Choroid plexus epithelial cell (primary cell): Measurements from ENCODE around the gene CFP.

Experiments
- DNase-seq: peaks from one replicate; pipeline ENCODE4 v3.0.0-alpha.2; 2010; ENCODE audit warnings: low read depth
- H3K4me3 ChIP-seq: 2 replicates; pipeline ENCODE4 v1.5.1; 2011; ENCODE audit warnings: low read depth, mild to moderate bottlenecking, control low read depth, low read length, moderate library complexity
- TF ChIP-seq, protein P1 (sequence below): conservative IDR thresholded peaks from 2 replicates; pipeline ENCODE4 v1.5.1; 2011; ENCODE audit warnings: low read depth, mild to moderate bottlenecking, control low read depth, inconsistent platforms, low read length, moderate library complexity

CFP gene

GRCh38 chrX:47587906-47588735 is 41.6 kb downstream of the CFP start:
- TF ChIP-seq, protein P1, sequence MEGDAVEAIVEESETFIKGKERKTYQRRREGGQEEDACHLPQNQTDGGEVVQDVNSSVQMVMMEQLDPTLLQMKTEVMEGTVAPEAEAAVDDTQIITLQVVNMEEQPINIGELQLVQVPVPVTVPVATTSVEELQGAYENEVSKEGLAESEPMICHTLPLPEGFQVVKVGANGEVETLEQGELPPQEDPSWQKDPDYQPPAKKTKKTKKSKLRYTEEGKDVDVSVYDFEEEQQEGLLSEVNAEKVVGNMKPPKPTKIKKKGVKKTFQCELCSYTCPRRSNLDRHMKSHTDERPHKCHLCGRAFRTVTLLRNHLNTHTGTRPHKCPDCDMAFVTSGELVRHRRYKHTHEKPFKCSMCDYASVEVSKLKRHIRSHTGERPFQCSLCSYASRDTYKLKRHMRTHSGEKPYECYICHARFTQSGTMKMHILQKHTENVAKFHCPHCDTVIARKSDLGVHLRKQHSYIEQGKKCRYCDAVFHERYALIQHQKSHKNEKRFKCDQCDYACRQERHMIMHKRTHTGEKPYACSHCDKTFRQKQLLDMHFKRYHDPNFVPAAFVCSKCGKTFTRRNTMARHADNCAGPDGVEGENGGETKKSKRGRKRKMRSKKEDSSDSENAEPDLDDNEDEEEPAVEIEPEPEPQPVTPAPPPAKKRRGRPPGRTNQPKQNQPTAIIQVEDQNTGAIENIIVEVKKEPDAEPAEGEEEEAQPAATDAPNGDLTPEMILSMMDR: no peak
- no peak overlapping the region for H3K4me3 ChIP-seq
- DNase-seq: no peak

DNA sequence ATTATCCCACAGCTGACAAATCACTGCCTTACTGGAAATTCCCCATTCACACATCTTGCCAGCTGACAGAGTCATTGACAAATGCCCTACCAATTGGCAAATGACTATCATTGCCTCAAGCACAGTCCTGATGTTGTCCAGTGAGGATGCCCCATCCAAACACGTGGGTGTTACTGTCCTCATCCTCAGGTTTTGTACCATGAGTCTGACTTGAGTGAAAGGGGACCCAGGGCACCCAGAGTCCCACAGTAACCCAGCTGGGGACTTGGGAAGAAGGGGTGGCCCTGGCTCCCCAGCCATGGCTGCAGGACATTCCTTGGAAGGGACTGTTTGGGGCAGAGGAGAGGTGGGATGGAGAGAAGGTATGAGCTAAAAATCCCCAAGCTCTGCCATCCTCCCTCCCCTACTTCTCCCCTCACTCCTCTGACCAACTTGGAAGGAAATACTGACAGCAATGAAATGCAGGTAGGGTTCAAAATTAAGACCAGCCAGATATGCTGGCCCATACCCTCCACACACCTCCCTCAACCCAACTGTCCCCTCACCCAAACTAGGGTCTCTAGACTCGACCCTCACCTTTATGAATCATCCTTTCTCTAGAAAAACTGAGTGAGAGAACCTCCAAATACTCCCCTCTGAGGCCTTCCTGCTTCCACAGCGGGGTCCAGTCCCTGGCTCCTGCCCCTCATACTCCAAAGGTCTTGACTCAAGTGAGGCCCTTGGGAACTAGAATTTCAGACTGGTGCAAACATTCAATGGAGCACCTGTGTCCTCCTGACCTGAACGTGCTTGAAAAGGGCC is 42.4 kb downstream of the CFP start:
- DNase-seq: no peak
- TF ChIP-seq, protein P1: no peak
- H3K4me3 ChIP-seq: no peak overlapping the region

DNA sequence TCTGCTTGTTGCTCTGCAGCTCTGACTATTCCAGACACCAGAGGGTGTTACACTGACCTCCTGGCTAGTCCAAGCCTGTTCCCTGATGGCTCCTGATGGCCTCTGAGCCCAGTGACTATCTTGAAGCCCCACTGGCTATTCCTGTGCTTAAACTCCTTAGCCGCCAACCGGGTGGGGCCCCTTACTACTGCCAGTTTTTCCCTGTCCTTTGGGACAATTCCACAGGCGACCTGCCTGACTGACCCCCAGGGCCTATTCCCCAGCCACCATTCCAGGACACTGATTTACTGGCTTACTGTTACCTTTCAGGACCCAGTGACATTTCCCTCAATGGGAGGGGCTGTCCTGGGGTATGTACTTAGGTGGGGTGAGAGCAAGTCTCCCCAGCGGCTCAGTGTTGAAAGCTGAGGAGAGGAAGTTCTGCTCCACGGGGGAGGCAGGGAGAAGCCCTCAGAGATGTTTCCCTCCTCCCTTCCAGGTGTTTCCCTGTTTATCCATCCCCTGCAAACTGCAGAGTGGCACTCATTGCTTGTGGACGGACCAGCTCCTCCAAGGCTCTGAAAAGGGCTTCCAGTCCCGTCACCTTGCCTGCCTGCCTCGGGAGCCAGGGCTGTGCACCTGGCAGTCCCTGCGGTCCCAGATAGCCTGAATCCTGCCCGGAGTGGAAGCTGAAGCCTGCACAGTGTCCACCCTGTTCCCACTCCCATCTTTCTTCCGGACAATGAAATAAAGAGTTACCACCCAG is 43.5 kb downstream of the CFP start:
- peak overlapping the region; percentile 75 for H3K4me3 ChIP-seq
- TF ChIP-seq, protein P1: peak; percentile 8
- no peak for DNase-seq

- DNase-seq: no peak
- TF ChIP-seq, protein P1: no peak
- peak overlapping the region; percentile 75 for H3K4me3 ChIP-seq
Observed at GRCh38 chrX:47585273-47585672, 44.5 kb downstream of the CFP start.

DNA sequence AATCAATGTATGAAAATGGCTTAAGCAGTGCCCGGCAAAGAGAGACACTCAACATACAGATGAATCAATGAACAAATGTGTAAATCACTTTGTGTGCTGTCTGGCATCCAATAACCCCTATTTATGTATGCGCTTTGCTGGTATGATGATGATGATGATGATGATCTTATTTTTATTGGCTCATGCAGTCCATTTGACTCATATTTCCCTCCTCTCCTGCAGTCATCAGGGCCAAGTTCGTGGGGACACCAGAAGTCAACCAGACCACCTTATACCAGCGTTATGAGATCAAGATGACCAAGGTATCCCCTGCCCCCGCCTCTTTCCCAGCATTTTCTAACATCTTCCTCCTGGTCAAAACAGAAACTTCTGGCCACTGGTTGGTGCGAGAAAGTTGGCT is 45.0 kb downstream of the CFP start:
- TF ChIP-seq, protein P1: no peak
- no peak for DNase-seq
- H3K4me3 ChIP-seq: peak overlapping the region; percentile 75

- no peak for DNase-seq
- peak overlapping the region; percentile 75 for H3K4me3 ChIP-seq
- TF ChIP-seq, protein P1: no peak
Observed at GRCh38 chrX:47583240-47583861, 46.4 kb downstream of the CFP start.
